Brain microvascular endothelial cell (primary cell): ENCODE measurements around the gene LRRC74B.

ENCODE experiments used
- DNase-seq: peaks from one replicate; pipeline ENCODE4 v3.0.0-alpha.2; 2020
- H3K27ac ChIP-seq: fragments of 250-450 bp; sonication (Bioruptor Pico); 2 replicates; pipeline ENCODE4 v1.5.1; 2020; ENCODE audit warnings: mild to moderate bottlenecking, moderate library complexity
- H3K27me3 ChIP-seq: fragments of 250-450 bp; sonication (Bioruptor Pico); replicated peaks from 2 replicates; pipeline ENCODE4 v1.5.1; 2020; ENCODE audit warnings: mild to moderate bottlenecking
- H3K36me3 ChIP-seq: fragments of 250-450 bp; sonication (Bioruptor Pico); replicated peaks from 2 replicates; pipeline ENCODE4 v1.5.1; 2020; ENCODE audit warnings: mild to moderate bottlenecking
- H3K4me3 ChIP-seq: 2 replicates; pipeline ENCODE4 v1.5.1; 2011; ENCODE audit warnings: low read depth, mild to moderate bottlenecking, control low read depth, low read length, moderate library complexity
- in situ Hi-C: cut with HindIII; loops from 2 replicates; pipeline ENCODE4 v1.10.0; 2017; ENCODE audit warnings: low sequenced_read_pairs, low pct_ligation_motif_present
- TF ChIP-seq, protein P1 (sequence below): IDR thresholded peaks from 2 replicates; pipeline ENCODE4 v1.5.1; 2011; ENCODE audit warnings: low read depth, mild to moderate bottlenecking, moderate library complexity, low read length, control low read depth, inconsistent platforms; ENCODE audit errors: missing control alignments

LRRC74B gene

DNA sequence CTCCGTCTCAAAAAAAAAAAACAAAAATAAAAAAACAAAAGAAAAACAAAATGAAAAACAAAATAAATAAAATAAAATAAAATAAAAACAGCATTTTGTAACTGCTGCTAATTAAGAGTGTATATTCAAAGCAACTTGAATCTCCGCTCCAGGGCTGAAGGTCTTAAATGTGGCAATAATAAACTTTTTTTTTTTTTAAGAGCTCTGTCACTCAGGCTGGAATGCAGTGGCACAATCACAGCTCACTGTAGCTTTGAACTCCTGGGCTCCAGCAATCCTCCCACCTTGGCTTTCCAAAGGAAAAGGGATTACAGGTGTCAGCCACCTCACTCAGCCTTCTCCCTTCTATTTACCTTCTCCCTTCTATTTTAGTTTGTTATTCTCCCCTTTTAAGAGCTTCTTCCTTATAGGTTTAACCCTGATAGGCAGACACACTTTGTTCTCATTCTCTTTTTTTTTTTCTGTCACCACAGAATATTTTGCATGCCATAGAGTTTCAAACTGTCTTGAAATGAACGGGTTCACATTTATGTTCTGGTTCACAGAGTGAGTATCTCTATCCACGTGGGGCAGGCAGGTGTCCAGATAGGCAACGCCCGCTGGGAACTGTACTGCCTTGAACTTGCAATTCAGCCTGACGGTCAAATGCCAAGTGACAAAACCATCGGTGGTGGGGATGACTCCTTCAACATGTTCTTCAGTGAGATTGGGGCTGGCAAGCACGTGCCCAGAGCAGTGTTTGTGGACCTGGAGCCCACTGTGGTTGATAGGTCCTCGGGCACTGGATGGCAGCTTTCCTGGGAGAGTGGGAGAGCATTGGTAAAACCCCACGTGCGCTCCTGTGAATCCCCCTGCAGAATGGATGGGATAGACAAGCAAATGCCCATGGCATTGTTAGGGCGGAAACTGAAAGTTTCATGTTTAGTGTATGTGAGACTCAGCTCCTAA is 19.4 kb downstream of the LRRC74B start:
- in situ Hi-C loops = no loop called here
- peaks cover 4% of the 10 kb centered on the region for H3K27me3 ChIP-seq
- no peak for DNase-seq
- TF ChIP-seq, protein P1, sequence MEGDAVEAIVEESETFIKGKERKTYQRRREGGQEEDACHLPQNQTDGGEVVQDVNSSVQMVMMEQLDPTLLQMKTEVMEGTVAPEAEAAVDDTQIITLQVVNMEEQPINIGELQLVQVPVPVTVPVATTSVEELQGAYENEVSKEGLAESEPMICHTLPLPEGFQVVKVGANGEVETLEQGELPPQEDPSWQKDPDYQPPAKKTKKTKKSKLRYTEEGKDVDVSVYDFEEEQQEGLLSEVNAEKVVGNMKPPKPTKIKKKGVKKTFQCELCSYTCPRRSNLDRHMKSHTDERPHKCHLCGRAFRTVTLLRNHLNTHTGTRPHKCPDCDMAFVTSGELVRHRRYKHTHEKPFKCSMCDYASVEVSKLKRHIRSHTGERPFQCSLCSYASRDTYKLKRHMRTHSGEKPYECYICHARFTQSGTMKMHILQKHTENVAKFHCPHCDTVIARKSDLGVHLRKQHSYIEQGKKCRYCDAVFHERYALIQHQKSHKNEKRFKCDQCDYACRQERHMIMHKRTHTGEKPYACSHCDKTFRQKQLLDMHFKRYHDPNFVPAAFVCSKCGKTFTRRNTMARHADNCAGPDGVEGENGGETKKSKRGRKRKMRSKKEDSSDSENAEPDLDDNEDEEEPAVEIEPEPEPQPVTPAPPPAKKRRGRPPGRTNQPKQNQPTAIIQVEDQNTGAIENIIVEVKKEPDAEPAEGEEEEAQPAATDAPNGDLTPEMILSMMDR = no peak
- no peaks in the 10 kb centered on the region for H3K36me3 ChIP-seq
- no peak overlapping the region for H3K4me3 ChIP-seq
- no peak overlapping the region for H3K27ac ChIP-seq

DNA sequence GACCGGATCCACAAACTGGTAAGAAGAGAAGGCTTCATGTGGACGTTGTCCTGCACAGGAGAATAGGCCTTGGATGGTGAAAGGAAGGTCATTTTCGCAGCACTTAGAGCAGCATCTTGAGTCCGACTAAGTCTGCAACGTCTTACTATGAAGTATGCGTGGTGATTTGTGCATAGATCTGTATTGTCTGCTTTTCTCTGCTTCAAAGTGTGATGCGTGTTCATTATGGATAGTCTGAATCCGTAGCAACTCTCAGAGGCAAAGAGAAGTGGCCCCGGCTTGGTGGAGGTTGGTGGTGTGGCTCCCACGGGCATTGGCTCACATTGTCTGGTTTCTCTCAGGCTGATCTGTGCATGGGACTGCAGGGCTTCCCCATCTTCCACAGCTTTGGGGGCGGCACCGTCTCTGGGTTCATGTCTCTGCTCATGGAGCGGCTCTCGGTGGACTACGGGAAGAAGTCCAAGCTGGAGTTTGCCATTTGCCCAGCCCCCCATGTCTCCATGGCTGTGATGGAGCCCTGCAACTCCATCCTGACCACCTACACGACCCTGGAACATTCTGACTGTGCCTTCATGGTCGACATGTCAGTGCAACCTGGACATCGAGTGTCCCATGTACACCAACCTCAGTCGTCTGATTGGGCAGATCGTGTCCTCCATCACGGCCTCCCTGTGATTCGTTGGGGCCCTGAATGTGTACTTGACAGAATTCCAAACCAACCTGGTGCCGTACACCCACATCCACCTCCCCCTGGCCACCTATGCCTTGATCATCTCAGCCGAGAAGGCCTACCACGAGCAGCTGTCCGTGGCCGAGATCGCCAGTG is 21.5 kb downstream of the LRRC74B start:
- Histone ChIP-seq H3K4me3 (no peak overlapping the region), H3K36me3 (no peaks in the 10 kb centered on the region), H3K27me3 (peaks cover 6% of the 10 kb centered on the region), H3K27ac (no peak overlapping the region)
- DNase-seq = no peak
- in situ Hi-C loops = no loop called here
- TF ChIP-seq, protein P1 = no peak

DNA sequence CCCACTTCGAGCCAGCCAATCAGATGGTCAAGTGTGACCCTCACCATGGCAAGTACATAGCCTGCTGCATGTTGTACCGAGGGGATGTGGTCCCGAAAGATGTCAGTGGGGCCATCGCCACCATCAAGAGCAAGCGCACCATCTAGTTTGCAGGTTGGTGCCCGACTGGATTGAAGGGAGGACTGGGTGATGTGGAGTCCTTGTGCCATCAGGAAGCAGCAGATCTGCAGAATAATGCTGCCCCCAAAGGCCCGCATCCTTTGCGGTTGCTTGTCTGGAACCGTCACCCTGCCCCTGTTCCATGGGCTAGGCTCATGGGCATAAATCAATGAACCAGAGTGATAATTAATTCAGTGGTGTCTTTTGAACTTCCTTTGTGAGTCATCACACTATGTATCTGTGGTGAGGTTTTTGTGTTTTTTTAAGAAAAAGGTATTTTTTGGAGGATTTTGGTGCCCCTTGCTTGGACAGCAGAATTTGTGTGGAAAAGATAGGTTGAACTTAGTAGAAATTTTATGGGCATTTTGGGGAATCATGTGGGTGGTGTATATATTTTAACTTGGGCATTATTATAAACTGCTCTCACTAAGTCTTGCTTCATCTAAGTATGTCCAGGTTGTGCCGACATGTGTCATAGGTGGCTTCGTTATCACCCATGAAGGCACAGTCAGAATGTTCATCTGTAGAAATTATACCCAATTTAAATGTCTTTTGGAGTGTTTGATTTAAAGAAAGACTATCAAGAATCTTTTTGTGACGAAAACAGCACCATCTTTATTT is 22.3 kb downstream of the LRRC74B start:
- Histone ChIP-seq H3K27me3 (peaks cover 6% of the 10 kb centered on the region), H3K4me3 (no peak overlapping the region), H3K36me3 (no peaks in the 10 kb centered on the region), H3K27ac (no peak overlapping the region)
- in situ Hi-C loops = no loop called here
- TF ChIP-seq, protein P1 = no peak
- DNase-seq = no peak

DNA sequence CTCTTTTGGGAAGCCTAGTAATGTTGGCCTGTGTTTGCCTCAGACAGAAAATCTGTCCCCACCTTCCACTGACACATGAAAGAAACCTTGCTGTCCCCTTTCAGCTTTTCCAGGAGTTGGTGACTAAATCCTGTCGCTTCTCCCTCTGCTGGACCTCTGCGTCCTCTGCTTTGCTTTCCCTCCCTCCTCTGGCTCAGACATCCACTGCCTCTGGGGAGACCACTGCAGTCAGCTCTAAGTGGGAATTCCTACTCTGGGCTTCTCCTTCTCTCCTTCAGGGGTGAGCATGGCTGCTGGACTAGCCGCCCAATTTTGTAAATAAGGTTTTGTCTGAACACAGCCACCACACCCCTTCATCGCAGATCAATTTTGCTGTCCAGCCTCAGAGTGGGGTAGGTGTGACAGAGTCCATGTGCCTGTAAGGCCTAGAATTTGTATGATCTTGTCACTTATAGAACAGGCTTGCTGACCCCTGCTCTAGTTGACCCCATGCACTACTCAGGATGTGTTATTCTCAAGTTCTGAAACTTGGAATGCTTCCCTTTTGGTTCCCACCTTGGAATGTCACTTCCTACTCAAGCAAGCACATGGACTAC is 23.0 kb downstream of the LRRC74B start:
- in situ Hi-C loops = no loop called here
- no peak for DNase-seq
- peaks cover 6% of the 10 kb centered on the region for H3K27me3 ChIP-seq
- H3K36me3 ChIP-seq = no peaks in the 10 kb centered on the region
- TF ChIP-seq, protein P1 = peak; percentile 30
- H3K4me3 ChIP-seq = no peak overlapping the region
- no peak overlapping the region for H3K27ac ChIP-seq

DNA sequence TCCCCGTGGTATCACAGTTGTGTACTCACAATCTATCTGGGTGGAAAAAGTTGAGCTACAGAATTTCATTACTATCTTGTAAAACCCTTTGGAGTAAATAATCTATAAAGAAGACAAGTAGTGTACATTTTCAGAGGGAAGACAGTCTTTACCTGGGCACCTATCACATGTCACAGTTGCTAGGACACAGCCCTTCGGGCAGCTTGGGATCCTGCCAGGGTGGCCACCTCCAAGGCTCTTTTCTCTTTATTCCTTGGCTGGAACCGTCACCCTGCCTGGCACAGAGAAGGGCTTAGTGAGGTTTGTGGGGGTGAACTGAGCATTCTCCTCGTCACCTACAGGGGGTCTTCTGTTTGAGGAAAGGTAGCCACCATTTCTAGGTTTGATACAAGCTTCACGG is 23.6 kb downstream of the LRRC74B start:
- Histone ChIP-seq H3K36me3 (no peaks in the 10 kb centered on the region), H3K27ac (no peak overlapping the region), H3K27me3 (peaks cover 4% of the 10 kb centered on the region), H3K4me3 (no peak overlapping the region)
- DNase-seq = no peak
- TF ChIP-seq, protein P1 = no peak
- in situ Hi-C loops = no loop called here
